Activated CD4-positive, alpha-beta T cell treated with anti-CD3 and anti-CD28 coated beads, Interleukin-2, amount 10 ng/mL, durations not matched to agents 24 days and 14 days (primary cell): ENCODE results near the gene SSUH2. TPM values are rescaled to one million over a fixed set of nuclear protein-coding genes. Genes with fewer than 3 reads are reported as not detected.
A peak's percentile ranks its signal among the peaks of the same experiment; 100 is the strongest.
"Not testable (repeated sequence)": the region's sequence is repeated elsewhere in the genome, so short reads cannot be mapped to it uniquely, and the experiment has no call there.

ENCODE experiments used
- DNase-seq: peaks from one replicate; pipeline ENCODE4 v3.0.0; 2022
- H3K27ac Mint-ChIP-seq: one replicate; pipeline ENCODE4 v1.8.0; 2022; ENCODE audit warnings: mild to moderate bottlenecking, mixed read lengths
- H3K27me3 Mint-ChIP-seq: one replicate; pipeline ENCODE4 v1.8.0; 2022; ENCODE audit warnings: mixed read lengths
- H3K36me3 Mint-ChIP-seq: one replicate; pipeline ENCODE4 v1.8.0; 2022; ENCODE audit warnings: low read depth, mild to moderate bottlenecking, mixed read lengths
- H3K4me1 Mint-ChIP-seq: one replicate; pipeline ENCODE4 v1.8.0; 2021; ENCODE audit warnings: mixed read lengths
- H3K4me3 Mint-ChIP-seq: one replicate; pipeline ENCODE4 v1.8.0; 2022; ENCODE audit warnings: mild to moderate bottlenecking, moderate library complexity, mixed read lengths
- H3K9me3 Mint-ChIP-seq: one replicate; pipeline ENCODE4 v1.8.0; 2021; ENCODE audit warnings: mixed read lengths
- intact Hi-C: fragments of 100-400 bp; cut with micrococcal nuclease; formaldehyde crosslinking; loops from one replicate; pipeline ENCODE4 v1.15.1; 2023
- total RNA-seq: library from RNA; stranded (reverse); gene quantifications from 2 replicates; pipeline ENCODE4 v1.2.3, GENCODE V29; 2022

Gene SSUH2
- total RNA-seq, 1 donor from 2014 or later: not detected

DNA sequence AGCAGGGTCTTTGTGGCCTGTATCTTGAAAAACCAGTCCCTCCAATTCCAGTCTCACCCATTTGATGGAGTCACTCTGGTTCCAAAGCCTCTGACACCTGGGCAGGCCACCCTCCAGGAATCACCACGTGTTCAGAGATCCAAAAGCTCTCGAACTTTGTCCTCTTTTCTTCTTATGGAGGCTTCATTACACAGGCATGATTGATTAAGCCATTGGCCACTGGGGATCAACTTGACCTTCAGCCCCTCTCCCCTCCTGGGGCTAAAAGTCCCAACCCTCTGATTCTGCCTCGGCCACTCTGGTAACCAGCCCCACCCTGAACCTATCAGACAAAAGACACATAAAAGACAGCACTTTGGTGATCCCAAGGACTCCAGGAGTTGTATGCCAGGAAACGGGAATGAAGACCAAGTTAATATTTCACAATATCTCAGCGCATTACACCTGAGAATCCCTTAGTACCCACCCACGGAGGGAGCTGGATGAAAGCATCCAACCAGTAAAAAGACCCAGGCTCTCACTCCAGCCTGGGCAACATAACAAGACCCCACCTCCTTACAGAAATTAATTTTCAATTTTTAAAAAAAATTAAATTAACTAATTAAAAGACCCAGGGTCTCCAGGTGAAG is 23.0 kb upstream of the SSUH2 start:
- DNase-seq: no peak
- no peaks in the 10 kb centered on the region for H3K9me3 Mint-ChIP-seq
- peaks cover 11% of the 10 kb centered on the region for H3K27me3 Mint-ChIP-seq
- H3K4me3 Mint-ChIP-seq: no peak overlapping the region
- no peak overlapping the region for H3K27ac Mint-ChIP-seq
- H3K4me1 Mint-ChIP-seq: no peaks in the 10 kb centered on the region
- intact Hi-C loops: no loop called here
- H3K36me3 Mint-ChIP-seq: no peaks in the 10 kb centered on the region

GRCh38 chr3:8665407-8665896 is 20.9 kb upstream of the SSUH2 start:
- Mint-ChIP-seq H3K4me3 (no peak overlapping the region), H3K27me3 (peaks cover 15% of the 10 kb centered on the region), H3K4me1 (no peaks in the 10 kb centered on the region), H3K27ac (no peak overlapping the region), H3K36me3 (no peaks in the 10 kb centered on the region), H3K9me3 (no peaks in the 10 kb centered on the region)
- intact Hi-C loops: no loop called here
- DNase-seq: no peak

DNA sequence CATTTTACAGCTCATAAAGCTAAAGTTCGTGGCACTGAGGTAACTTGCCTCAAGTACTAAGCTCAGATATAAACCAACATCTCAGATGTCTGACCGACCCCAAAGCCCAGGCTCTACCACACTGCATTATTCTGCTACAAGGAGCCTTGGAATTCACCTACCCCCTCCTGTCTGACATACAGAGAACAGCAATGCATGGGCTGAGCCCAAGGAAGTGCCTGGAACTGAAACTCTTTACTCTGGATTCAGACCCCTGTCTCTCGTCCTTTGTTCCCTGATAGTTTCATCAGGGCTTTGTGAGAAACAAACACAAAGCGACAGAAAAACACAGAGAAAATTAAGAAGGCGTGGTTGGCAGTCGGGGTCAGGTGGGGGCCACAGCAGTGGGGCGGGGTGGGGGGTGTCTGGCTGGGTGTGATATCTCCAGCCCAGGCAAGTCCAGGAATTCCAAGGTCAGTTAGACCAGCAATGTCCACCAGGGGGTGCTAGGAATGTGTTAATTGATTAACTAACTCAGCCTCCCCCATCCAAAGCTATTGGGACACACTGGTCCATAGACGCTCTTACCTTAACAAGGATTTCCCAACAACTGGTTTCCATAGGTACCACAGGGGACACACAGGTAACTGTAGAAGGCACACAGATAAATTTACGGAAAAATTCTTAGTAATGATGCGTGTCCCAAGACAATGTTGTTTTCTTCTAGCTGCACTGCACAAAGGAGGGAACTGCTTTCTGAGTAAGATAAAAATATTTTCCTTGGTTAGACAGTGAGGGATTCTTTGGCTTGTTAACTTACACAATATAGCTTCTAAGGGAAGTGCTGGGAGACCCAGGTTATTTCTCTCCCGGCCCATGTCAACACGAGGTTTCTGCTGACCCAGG is 18.8 kb upstream of the SSUH2 start:
- Mint-ChIP-seq H3K36me3 (no peaks in the 10 kb centered on the region), H3K4me3 (no peak overlapping the region), H3K9me3 (no peaks in the 10 kb centered on the region), H3K4me1 (no peaks in the 10 kb centered on the region), H3K27ac (no peak overlapping the region), H3K27me3 (peaks cover 23% of the 10 kb centered on the region)
- intact Hi-C loops: no loop called here
- peak; percentile 79 for DNase-seq

GRCh38 chr3:8662594-8662993 is 18.0 kb upstream of the SSUH2 start:
- H3K27ac Mint-ChIP-seq: no peak overlapping the region
- H3K36me3 Mint-ChIP-seq: no peaks in the 10 kb centered on the region
- H3K9me3 Mint-ChIP-seq: no peaks in the 10 kb centered on the region
- H3K4me1 Mint-ChIP-seq: no peaks in the 10 kb centered on the region
- intact Hi-C loops: no loop called here
- DNase-seq: no peak
- no peak overlapping the region for H3K4me3 Mint-ChIP-seq
- peaks cover 21% of the 10 kb centered on the region for H3K27me3 Mint-ChIP-seq

GRCh38 chr3:8660175-8661118 is 15.8 kb upstream of the SSUH2 start:
- Mint-ChIP-seq H3K9me3 (no peaks in the 10 kb centered on the region), H3K4me1 (no peaks in the 10 kb centered on the region), H3K27ac (no peak overlapping the region), H3K27me3 (peaks cover 22% of the 10 kb centered on the region), H3K4me3 (no peak overlapping the region), H3K36me3 (no peaks in the 10 kb centered on the region)
- DNase-seq: no peak
- intact Hi-C loops: no loop called here

DNA sequence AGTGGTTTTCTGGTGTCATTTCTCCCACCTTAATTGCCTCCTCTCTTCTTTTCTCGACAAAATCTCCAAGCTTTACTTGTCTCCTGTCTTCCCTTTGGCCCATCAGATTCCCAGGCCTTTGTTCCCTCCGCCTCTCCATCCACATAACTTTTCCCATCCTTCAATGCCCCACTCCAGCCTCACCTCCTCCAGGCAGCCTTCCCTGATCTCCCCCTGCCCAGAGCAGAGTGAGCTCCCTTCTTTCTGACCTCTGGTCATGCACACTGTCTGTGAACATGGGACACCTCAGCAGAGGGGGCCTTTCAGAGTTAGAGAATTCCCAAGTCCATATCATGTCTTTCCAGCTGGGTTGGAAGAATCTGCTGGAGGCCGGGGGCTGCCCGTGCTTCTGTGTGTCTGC is 14.6 kb upstream of the SSUH2 start:
- no peak overlapping the region for H3K27ac Mint-ChIP-seq
- H3K36me3 Mint-ChIP-seq: no peaks in the 10 kb centered on the region
- no peak for DNase-seq
- intact Hi-C loops: no loop called here
- no peaks in the 10 kb centered on the region for H3K9me3 Mint-ChIP-seq
- H3K4me3 Mint-ChIP-seq: no peak overlapping the region
- no peaks in the 10 kb centered on the region for H3K4me1 Mint-ChIP-seq
- H3K27me3 Mint-ChIP-seq: peaks cover 16% of the 10 kb centered on the region

- Mint-ChIP-seq H3K4me1 (no peaks in the 10 kb centered on the region), H3K27me3 (peaks cover 16% of the 10 kb centered on the region), H3K36me3 (no peaks in the 10 kb centered on the region), H3K9me3 (no peaks in the 10 kb centered on the region), H3K27ac (no peak overlapping the region), H3K4me3 (no peak overlapping the region)
- DNase-seq: no peak
- intact Hi-C loops: no loop called here
Measured at GRCh38 chr3:8658306-8659212, 14.0 kb upstream of the SSUH2 start.

GRCh38 chr3:8657804-8658305 is 13.3 kb upstream of the SSUH2 start:
- no peak overlapping the region for H3K27ac Mint-ChIP-seq
- no peak for DNase-seq
- no peaks in the 10 kb centered on the region for H3K36me3 Mint-ChIP-seq
- no peaks in the 10 kb centered on the region for H3K9me3 Mint-ChIP-seq
- no peak overlapping the region for H3K4me3 Mint-ChIP-seq
- intact Hi-C loops: no loop called here
- H3K27me3 Mint-ChIP-seq: peaks cover 16% of the 10 kb centered on the region
- no peaks in the 10 kb centered on the region for H3K4me1 Mint-ChIP-seq

DNA sequence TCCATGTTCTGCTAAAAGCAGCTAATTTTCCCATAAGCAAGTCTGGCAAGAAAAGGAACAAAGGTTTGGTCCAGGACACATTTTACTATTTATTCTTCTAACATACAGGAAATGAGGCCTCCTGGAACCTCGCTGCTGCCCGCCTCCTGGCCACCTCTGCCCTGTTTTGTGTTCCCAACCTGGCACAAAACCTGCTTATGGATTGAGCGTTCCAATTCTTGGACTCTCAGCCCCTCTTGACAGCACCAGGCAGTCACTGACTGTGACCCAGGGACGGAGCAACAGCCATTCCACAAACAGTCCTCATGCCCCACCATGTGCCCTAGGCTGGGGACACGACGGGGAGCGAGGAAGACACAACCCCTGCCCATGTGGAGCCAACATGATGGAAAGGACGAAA is 11.6 kb upstream of the SSUH2 start:
- Mint-ChIP-seq H3K27me3 (peaks cover 14% of the 10 kb centered on the region), H3K27ac (no peak overlapping the region), H3K4me3 (no peak overlapping the region), H3K9me3 (no peaks in the 10 kb centered on the region), H3K36me3 (no peaks in the 10 kb centered on the region), H3K4me1 (no peaks in the 10 kb centered on the region)
- no peak for DNase-seq
- intact Hi-C loops: no loop called here

DNA sequence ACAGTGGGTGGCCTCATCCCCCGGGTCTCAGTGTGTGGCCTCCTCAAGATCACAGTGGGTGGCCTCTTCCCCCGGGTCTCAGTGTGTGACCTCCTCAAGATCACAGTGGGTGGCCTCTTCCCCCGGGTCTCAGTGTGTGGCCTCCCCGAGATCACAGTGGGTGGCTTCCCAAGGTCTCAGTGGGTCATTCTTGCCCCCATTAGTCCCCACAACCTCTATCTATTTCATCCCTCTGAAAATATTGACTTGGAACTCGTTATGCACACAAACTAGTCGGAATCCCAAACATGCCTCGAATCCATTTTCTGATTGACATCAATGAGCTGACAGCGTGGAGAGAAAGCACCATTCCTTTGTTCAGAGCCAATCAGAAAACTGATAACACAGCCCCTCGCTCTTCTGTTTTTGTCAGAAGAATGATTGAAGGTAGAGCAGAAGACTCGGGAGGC is 10.8 kb upstream of the SSUH2 start:
- H3K27me3 Mint-ChIP-seq: peaks cover 12% of the 10 kb centered on the region
- H3K27ac Mint-ChIP-seq: no peak overlapping the region
- intact Hi-C loops: no loop called here
- no peaks in the 10 kb centered on the region for H3K4me1 Mint-ChIP-seq
- H3K36me3 Mint-ChIP-seq: no peaks in the 10 kb centered on the region
- H3K9me3 Mint-ChIP-seq: no peaks in the 10 kb centered on the region
- DNase-seq: no peak
- no peak overlapping the region for H3K4me3 Mint-ChIP-seq

DNA sequence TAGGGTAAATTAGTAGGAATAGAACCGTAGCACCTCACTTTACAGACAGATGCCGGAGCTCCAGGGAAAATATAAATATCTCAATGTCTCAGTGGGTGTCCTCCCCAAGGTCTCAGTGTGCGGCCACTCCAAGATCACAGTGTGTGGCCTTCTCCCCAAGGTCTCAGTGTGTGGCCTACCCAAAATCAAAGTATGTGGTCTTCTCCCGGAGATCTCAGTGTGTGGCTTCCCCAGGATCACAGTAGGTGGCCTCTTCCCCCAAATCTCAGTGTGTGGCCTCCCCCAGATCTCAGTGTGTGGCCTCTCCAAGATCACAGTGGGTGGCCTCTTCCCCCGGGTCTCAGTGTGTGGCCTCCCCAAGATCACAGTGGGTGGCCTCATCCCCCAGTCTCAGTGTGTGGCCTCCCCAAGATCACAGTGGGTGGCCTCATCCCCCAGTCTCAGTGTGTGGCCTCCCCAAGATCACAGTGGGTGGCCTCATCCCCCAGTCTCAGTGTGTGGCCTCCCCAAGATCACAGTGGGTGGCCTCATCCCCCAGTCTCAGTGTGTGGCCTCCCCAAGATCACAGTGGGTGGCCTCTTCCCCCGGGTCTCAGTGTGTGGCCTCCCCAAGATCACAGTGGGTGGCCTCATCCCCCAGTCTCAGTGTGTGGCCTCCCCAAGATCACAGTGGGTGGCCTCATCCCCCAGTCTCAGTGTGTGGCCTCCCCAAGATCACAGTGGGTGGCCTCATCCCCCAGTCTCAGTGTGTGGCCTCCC is 10.2 kb upstream of the SSUH2 start:
- H3K27me3 Mint-ChIP-seq: peaks cover 12% of the 10 kb centered on the region
- H3K27ac Mint-ChIP-seq, H3K36me3 Mint-ChIP-seq, H3K9me3 Mint-ChIP-seq, intact Hi-C loops, H3K4me3 Mint-ChIP-seq, H3K4me1 Mint-ChIP-seq, DNase-seq: not testable (repeated sequence)

DNA sequence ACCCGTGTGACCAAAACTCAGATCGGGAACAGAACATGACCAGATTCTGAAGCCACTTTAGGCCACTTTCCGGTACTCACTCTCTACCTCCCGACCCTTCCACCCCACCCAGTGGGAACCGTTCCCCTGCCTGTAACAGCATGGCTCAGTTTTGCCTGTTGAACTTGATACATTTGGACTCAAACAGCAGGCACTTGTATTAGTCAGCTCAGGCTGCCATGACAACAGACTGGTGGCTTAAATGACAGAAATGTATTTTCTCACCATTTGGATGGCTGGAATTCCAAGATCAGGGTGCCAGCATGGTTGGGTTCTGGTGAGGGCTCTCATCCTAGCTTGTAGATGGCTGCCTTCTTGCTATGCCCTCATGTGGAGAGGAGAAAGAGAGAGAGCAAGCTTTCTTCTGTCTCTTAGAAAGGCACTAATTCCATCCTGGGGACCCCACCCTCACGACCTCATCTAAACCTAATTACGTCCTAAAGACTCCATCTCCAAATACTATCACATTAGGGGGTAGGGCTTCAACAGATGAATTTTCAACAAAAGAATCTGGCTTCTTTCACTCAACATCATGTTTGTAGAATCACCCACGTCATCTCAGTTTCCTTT is 9.3 kb upstream of the SSUH2 start:
- intact Hi-C loops: no loop called here
- DNase-seq: no peak
- no peaks in the 10 kb centered on the region for H3K36me3 Mint-ChIP-seq
- H3K9me3 Mint-ChIP-seq: no peaks in the 10 kb centered on the region
- no peaks in the 10 kb centered on the region for H3K4me1 Mint-ChIP-seq
- no peak overlapping the region for H3K27ac Mint-ChIP-seq
- peaks cover 6% of the 10 kb centered on the region for H3K27me3 Mint-ChIP-seq
- H3K4me3 Mint-ChIP-seq: no peak overlapping the region
